Spleen (tissue), 11 donors: Measurements from ENCODE around the gene CABP4. TPM values are rescaled to one million over a fixed set of nuclear protein-coding genes. Genes with fewer than 3 reads are reported as not detected.

Source experiments
- DNase-seq: peaks from one replicate; pipeline ENCODE4 v3.0.0-alpha.2; 2020
- H3K27ac ChIP-seq, 8 donors: fragments of 200-600 bp; sonication (generic) in 7 of 8; 1 replicate in 4 of 8; 2 replicates in 4 of 8; pipeline versions ENCODE4 v1.5.0 to v1.8.0; 2016 to 2021; ENCODE audit warnings: inconsistent platforms in 4 of 8, mild to moderate bottlenecking in 4 of 8, moderate library complexity in 1 of 8
- H3K27me3 ChIP-seq, 7 donors: fragments of 200-600 bp; sonication (generic) in 6 of 7; replicated peaks in 1 of 7; 1 replicate in 4 of 7; 2 replicates in 3 of 7; pipeline versions ENCODE4 v1.5.0 to v1.8.0; 2016 to 2021; ENCODE audit warnings: inconsistent platforms in 3 of 7, mild to moderate bottlenecking in 1 of 7
- H3K36me3 ChIP-seq, 6 donors: fragments of 200-600 bp; sonication (generic) in 5 of 6; 1 replicate in 4 of 6; 2 replicates in 2 of 6; pipeline versions ENCODE4 v1.5.0 to v1.8.0; 2016 to 2021; ENCODE audit warnings: inconsistent platforms in 2 of 6
- H3K4me1 ChIP-seq, 6 donors: fragments of 200-600 bp; sonication (generic) in 5 of 6; 1 replicate in 3 of 6; 2 replicates in 3 of 6; pipeline versions ENCODE4 v1.5.0 to v1.8.0; 2016 to 2021; ENCODE audit warnings: inconsistent platforms in 3 of 6
- H3K4me3 ChIP-seq, 8 donors: fragments of 200-600 bp; sonication (generic) in 7 of 8; 1 replicate in 4 of 8; 2 replicates in 4 of 8; pipeline versions ENCODE4 v1.5.0 to v1.8.0; 2016 to 2021; ENCODE audit warnings: inconsistent platforms in 4 of 8, mild to moderate bottlenecking in 4 of 8, moderate library complexity in 2 of 8
- H3K9me3 ChIP-seq, 8 donors: fragments of 200-600 bp; sonication (generic) in 7 of 8; 1 replicate in 4 of 8; 2 replicates in 4 of 8; pipeline versions ENCODE4 v1.5.0 to v1.8.0; 2016 to 2021; ENCODE audit warnings: inconsistent platforms in 4 of 8
- CTCF ChIP-seq, 11 experiments: fragments of 200-600 bp in 7 of 11; fragments of 450-650 bp in 4 of 11; sonication (generic) in 4 of 11; IDR thresholded peaks in 8 of 11; conservative IDR thresholded peaks in 3 of 11; 1 replicate in 7 of 11; 2 replicates in 4 of 11; pipeline versions ENCODE4 v1.4.0 to v1.8.0; 2016 to 2021; ENCODE audit warnings: antibody characterized with exemption in 11 of 11, inconsistent platforms in 4 of 11, mild to moderate bottlenecking in 1 of 11
- POLR2A ChIP-seq, 3 donors: fragments of 450-650 bp; IDR thresholded peaks; one replicate each; pipeline ENCODE4 v1.5.1; 2017; ENCODE audit warnings: antibody characterized with exemption in 3 of 3, mild to moderate bottlenecking in 1 of 3
- POLR2AphosphoS5 ChIP-seq, 3 donors: sonication (generic); formaldehyde crosslinking; IDR thresholded peaks; one replicate each; pipeline ENCODE4 v1.5.1; 2017; ENCODE audit warnings: antibody characterized with exemption in 3 of 3
- WGBS, 5 donors: extraction: QIAGEN DNeasy Blood & Tissue Kit in 3 of 5; methylation state at CpG; one replicate each; pipeline versions ENCODE4 v1.1.5 to v1.1.7; 2013 to 2018; 5-methylcytosine and 5-hydroxymethylcytosine counted together
- intact Hi-C: fragments of 100-400 bp; cut with DNase I; formaldehyde crosslinking; loops from one replicate; pipeline ENCODE4 v1.15.0; 2023; ENCODE audit warnings: low total_unique reads
- polyA plus RNA-seq, 3 donors: library from polyadenylated mRNA; stranded (reverse); fragments of 200-250 nt; gene quantifications; one replicate each; pipeline ENCODE4 v1.2.1, GENCODE V29; 2013
- total RNA-seq, 7 donors: library from RNA; depleted of rRNA in 3 of 7; stranded (reverse); fragments of >200 nt in 3 of 7; fragmentation: NEBNext Ultra II Directional in 4 of 7; extraction: Animal tissue kit (Norgen Biotek cat#: 25700) in 4 of 7; gene quantifications; one replicate each; pipeline versions ENCODE4 v1.1.0 to v1.2.1, GENCODE V29; 2016 to 2021
- donor health status: healthy with polysubstance abuse.
- donor health status: DM: no; HTN: no; CAD: no; lungs with moderate emphysema.
- donor health status: DM: no; HTN: no; CAD: no.
- donor health status: Bipolar disorder and iron deficiency.
- donor health status: healthy.
- donor health status: DM: no; HTN: no; CAD: no.
- donor health status: DM: yes; HTN: yes; CAD: no.

CABP4 gene
- total and polyA plus RNA-seq, 10 donors, result 2.6 to 27.3 (median 17.1) TPM

GRCh38 chr11:67498544-67498972, 43.4 kb downstream of the CABP4 start:
- Histone ChIP-seq H3K27me3 (peaks cover 0 to 5% (median 0%) of the 10 kb centered on the region in 7 donors), H3K36me3 (peaks cover 0 to 100% (median 76%) of the 10 kb centered on the region in 6 donors), H3K4me1 (peaks cover 3 to 32% (median 14%) of the 10 kb centered on the region in 6 donors), H3K9me3 (no peaks in the 10 kb centered on the region), H3K4me3 (no peak overlapping the region), H3K27ac (no peak overlapping the region)
- DNase-seq, result peak; percentile 75
- WGBS, 5 donors, result 69 to 93% (median 84%) methylated on average over 11 to 21 of the region's 21 CpGs
- TF ChIP-seq POLR2A (IDR thresholded peaks at IDR 0.05) (no peak), POLR2AphosphoS5 (IDR thresholded peaks at IDR 0.05) (peak in 2 of 3 donors; percentile 57 to 70), CTCF (IDR thresholded peaks at IDR 0.05 in 8 of 11, conservative IDR thresholded peaks at IDR 0.05 in 3 of 11) (no peak)
- intact Hi-C loops, result no loop called here

- intact Hi-C loops, result no loop called here
- TF ChIP-seq POLR2AphosphoS5 (IDR thresholded peaks at IDR 0.05) (peak in 1 of 3 donors; percentile 35), POLR2A (IDR thresholded peaks at IDR 0.05) (no peak)
- peaks cover 0 to 87% (median 63%) of the 10 kb centered on the region in 6 donors for H3K36me3 ChIP-seq
These were observed 44.8 kb downstream of the CABP4 start for GRCh38 chr11:67499808-67500483.

GRCh38 chr11:67500484-67500821, 45.3 kb downstream of the CABP4 start:
- H3K27me3 ChIP-seq, result peaks cover 0 to 23% (median 0%) of the 10 kb centered on the region in 7 donors
- H3K27ac ChIP-seq, result no peak overlapping the region
- H3K4me1 ChIP-seq, result peaks cover 8 to 51% (median 31%) of the 10 kb centered on the region in 6 donors
- 78 to 92% (median 82%) methylated on average over 1 of the region's 1 CpG for WGBS, 5 donors
- H3K4me3 ChIP-seq, result no peak overlapping the region
- intact Hi-C loops, result no loop called here
- no peak for DNase-seq
- H3K36me3 ChIP-seq, result peaks cover 0 to 82% (median 58%) of the 10 kb centered on the region in 6 donors
- H3K9me3 ChIP-seq, result no peaks in the 10 kb centered on the region
- TF ChIP-seq POLR2A (IDR thresholded peaks at IDR 0.05), result no peak

More at GRCh38 chr11:67499808-67500483, 44.8 kb downstream of the CABP4 start:
- no peak overlapping the region for H3K27ac ChIP-seq
- DNase-seq, result peak; percentile 72
- no peak overlapping the region for H3K4me3 ChIP-seq
- peaks cover 6 to 46% (median 26%) of the 10 kb centered on the region in 6 donors for H3K4me1 ChIP-seq
- WGBS, 5 donors, result 91 to 95% (median 94%) methylated on average over 12 to 26 of the region's 26 CpGs
- H3K9me3 ChIP-seq, result no peaks in the 10 kb centered on the region
- H3K27me3 ChIP-seq, result peaks cover 0 to 19% (median 0%) of the 10 kb centered on the region in 7 donors

DNA sequence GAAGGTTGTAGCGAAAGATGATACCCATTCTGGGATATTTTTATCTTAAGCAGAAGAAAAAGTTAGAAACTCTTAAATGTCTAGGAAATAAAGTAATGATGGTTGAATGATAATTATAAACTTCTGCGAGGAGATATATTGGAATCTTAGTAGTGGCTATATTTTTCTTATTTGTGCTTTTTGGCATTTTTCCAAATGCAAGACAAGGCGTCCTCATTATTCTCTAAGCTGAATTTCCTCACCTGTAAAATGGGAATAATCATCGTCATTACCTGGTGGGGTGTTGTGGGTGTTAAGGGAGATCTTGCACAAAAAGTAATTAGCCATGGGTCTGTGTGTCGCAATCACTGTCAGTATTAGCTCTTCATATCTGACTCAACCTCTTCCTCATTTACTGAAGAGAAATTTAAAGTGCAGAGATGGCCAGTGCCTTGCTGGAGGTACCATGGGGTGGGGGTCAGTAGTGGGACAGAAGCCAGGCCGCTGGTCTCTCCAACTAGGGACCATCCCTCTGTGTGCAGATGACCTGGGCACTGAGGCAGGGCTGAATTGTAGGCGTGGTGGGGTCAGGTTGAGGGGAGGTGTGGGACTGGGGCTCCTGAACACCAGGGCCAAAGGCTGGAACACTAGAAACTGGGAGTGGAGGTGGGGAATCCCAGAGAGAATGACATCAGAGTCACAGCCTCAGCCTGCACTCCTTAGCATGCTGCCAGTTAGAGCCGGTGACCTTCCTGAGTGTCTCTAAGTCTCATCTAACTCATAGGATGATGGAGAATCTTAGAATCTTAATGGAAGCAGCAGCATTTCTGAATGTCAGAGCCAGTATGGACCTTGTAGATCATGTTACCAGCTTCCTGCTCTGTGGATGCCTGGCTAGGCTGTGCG, 45.9 kb downstream of the CABP4 start:
- DNase-seq, result no peak
- peaks cover 0 to 23% (median 0%) of the 10 kb centered on the region in 7 donors for H3K27me3 ChIP-seq
- peak overlapping the region in 1 of 8 donors; percentile 21 for H3K27ac ChIP-seq
- no peaks in the 10 kb centered on the region for H3K9me3 ChIP-seq
- no peak for TF ChIP-seq CTCF (IDR thresholded peaks at IDR 0.05 in 8 of 11, conservative IDR thresholded peaks at IDR 0.05 in 3 of 11)
- no peak for TF ChIP-seq POLR2AphosphoS5 (IDR thresholded peaks at IDR 0.05)
- TF ChIP-seq POLR2A (IDR thresholded peaks at IDR 0.05), result no peak
- H3K4me3 ChIP-seq, result no peak overlapping the region
- peaks cover 14 to 58% (median 37%) of the 10 kb centered on the region in 6 donors for H3K4me1 ChIP-seq
- intact Hi-C loops, result no loop called here
- WGBS, 5 donors, result 83 to 95% (median 90%) methylated on average over 8 to 9 of the region's 9 CpGs
- peaks cover 0 to 76% (median 52%) of the 10 kb centered on the region in 6 donors for H3K36me3 ChIP-seq
